ENCODE results near the gene PINLYP. TPM values are rescaled to one million over a fixed set of nuclear protein-coding genes. Genes with fewer than 3 reads are reported as not detected.

Gene PINLYP
- total and polyA plus RNA-seq, 2 of the 13 experiments (the other 11 are each of a cell fraction or from before 2014, with no cell fraction given), result 0.21 to 0.24 TPM

DNA sequence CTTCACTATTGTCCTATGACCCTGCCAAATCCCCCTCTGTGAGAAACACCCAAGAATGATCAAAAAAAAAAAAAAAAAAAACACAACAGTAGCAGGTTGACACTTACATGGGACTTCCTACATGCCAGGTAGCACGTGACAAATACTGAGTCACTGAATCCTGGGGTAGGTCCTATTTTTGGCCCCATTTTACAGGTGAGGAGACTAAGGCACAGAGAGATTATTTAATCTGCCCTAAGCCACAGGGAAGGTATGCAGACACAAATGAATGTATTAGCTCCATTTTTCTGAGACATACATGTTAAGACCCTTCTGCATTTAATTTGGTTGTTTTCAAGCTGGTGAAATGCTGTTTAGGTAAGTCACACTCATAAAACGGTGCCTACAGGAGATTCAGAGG lies 26.9 kb upstream of the PINLYP start:
- POLR2A ChIA-PET, result no interaction called here
- CTCF ChIA-PET (ENCODE audit: low intra/inter-chr PET ratio, low total read pairs), result no interaction called here
- intact Hi-C loops (cut with micrococcal nuclease; ENCODE audit: unreplicated experiment) (no loop called here), in situ Hi-C loops (cut with HindIII; ENCODE audit: extremely low pct_ligation_motif_present, low pct_unique_long_range_greater_than_20kb) (no loop called here)
- ATAC-seq (no peak), FAIRE-seq (no peak), DNase-seq (ENCODE audit: low spot score) (no peak)
- BruUV-seq (replicated peaks), result no TSS peak
- peaks cover 21 to 40% of the 10 kb centered on the region in 2 experiments; a peak in 4 of 5 replicates for H3K36me3 ChIP-seq (replicated peaks in 1 of 2; ENCODE audit: control insufficient read depth in 1 of 2, insufficient read depth in 2 of 2, low read length in 2 of 2)
- H4K20me1 ChIP-seq (ENCODE audit: insufficient read depth, low read length), result no peaks in the 10 kb centered on the region
- H3K9ac ChIP-seq (ENCODE audit: insufficient read depth, low read depth, low read length), result no peak overlapping the region
- no peaks in the 10 kb centered on the region for H3K79me2 ChIP-seq (ENCODE audit: insufficient read depth, low read length)
- H3K27ac ChIP-seq (ENCODE audit: extremely low read length, insufficient read depth, low read length), result no peak overlapping the region
- H3K27me3 ChIP-seq (ENCODE audit: control insufficient read depth in 1 of 2, insufficient read depth in 2 of 2, low read length in 2 of 2), result no peaks in the 10 kb centered on the region
- no peaks in the 10 kb centered on the region for H3K4me1 ChIP-seq (ENCODE audit: insufficient read depth, low read length)
- H3K4me2 ChIP-seq (ENCODE audit: low read depth, low read length), result no peak overlapping the region
- no peak for TF ChIP-seq CEBPB (IDR thresholded peaks at IDR 0.05; ENCODE audit: borderline replicate concordance, low read depth, low read length)
- TF ChIP-seq ZNF629 (CRISPR knock-in tag; conservative IDR thresholded peaks at IDR 0.05), result peak; percentile 66
- no peak for TF ChIP-seq ZBTB21 (CRISPR knock-in tag; IDR thresholded peaks at IDR 0.05)
- no peak overlapping the region for H3K4me3 ChIP-seq (replicated peaks in 1 of 3; ENCODE audit: insufficient read depth in 1 of 3, low read depth in 2 of 3, low read length in 3 of 3)
- no peaks in the 10 kb centered on the region for H3K9me3 ChIP-seq (ENCODE audit: low read length)
- no peak overlapping the region for H2AFZ ChIP-seq (ENCODE audit: low read length)
- 90% methylated on average over 2 of the region's 2 CpGs for WGBS (ENCODE audit: low lambda C conversion rate)

- Histone ChIP-seq H3K4me2 (ENCODE audit: low read depth, low read length) (no peak overlapping the region), H3K4me1 (ENCODE audit: insufficient read depth, low read length) (no peaks in the 10 kb centered on the region), H3K9ac (ENCODE audit: insufficient read depth, low read depth, low read length) (no peak overlapping the region), H3K27ac (ENCODE audit: extremely low read length, insufficient read depth, low read length) (no peak overlapping the region), H2AFZ (ENCODE audit: low read length) (no peak overlapping the region), H4K20me1 (ENCODE audit: insufficient read depth, low read length) (no peaks in the 10 kb centered on the region), H3K36me3 (replicated peaks in 1 of 2; ENCODE audit: control insufficient read depth in 1 of 2, insufficient read depth in 2 of 2, low read length in 2 of 2) (peaks cover 18 to 47% of the 10 kb centered on the region in 2 experiments; a peak in 4 of 5 replicates), H3K4me3 (replicated peaks in 1 of 3; ENCODE audit: insufficient read depth in 1 of 3, low read depth in 2 of 3, low read length in 3 of 3) (no peak overlapping the region), H3K27me3 (ENCODE audit: control insufficient read depth in 1 of 2, insufficient read depth in 2 of 2, low read length in 2 of 2) (no peaks in the 10 kb centered on the region), H3K9me3 (ENCODE audit: low read length) (no peaks in the 10 kb centered on the region), H3K79me2 (ENCODE audit: insufficient read depth, low read length) (no peaks in the 10 kb centered on the region)
- TF ChIP-seq ZNF136 (CRISPR knock-in tag; IDR thresholded peaks at IDR 0.05; ENCODE audit: low read depth) (no peak), BHLHE40 (IDR thresholded peaks at IDR 0.05; ENCODE audit: low read length) (no peak), KDM3A (CRISPR knock-in tag; IDR thresholded peaks at IDR 0.05; ENCODE audit: low read depth) (no peak), MAF1 (CRISPR knock-in tag; IDR thresholded peaks at IDR 0.05; ENCODE audit: borderline replicate concordance) (no peak), NBN (conservative IDR thresholded peaks at IDR 0.05) (no peak), ZNF10 (CRISPR knock-in tag; IDR thresholded peaks at IDR 0.05; ENCODE audit: borderline replicate concordance, low read depth) (no peak), ADNP (CRISPR knock-in tag; IDR thresholded peaks at IDR 0.05) (no peak), HOXD1 (CRISPR knock-in tag; IDR thresholded peaks at IDR 0.05) (no peak), NR3C1 (CRISPR knock-in tag; IDR thresholded peaks at IDR 0.05) (no peak), ZBTB42 (CRISPR knock-in tag; IDR thresholded peaks at IDR 0.05) (no peak), HHEX (CRISPR knock-in tag; IDR thresholded peaks at IDR 0.05) (no peak), ZNF776 (CRISPR knock-in tag; IDR thresholded peaks at IDR 0.05) (no peak), FOXA1 (IDR thresholded peaks at IDR 0.05) (no peak), FOXA1 (CRISPR knock-in tag; IDR thresholded peaks at IDR 0.05) (no peak), HOXA3 (CRISPR knock-in tag; IDR thresholded peaks at IDR 0.05) (no peak), RAD21 (CRISPR knock-in tag; IDR thresholded peaks at IDR 0.05) (no peak)
- TF ChIP-seq, protein P1, sequence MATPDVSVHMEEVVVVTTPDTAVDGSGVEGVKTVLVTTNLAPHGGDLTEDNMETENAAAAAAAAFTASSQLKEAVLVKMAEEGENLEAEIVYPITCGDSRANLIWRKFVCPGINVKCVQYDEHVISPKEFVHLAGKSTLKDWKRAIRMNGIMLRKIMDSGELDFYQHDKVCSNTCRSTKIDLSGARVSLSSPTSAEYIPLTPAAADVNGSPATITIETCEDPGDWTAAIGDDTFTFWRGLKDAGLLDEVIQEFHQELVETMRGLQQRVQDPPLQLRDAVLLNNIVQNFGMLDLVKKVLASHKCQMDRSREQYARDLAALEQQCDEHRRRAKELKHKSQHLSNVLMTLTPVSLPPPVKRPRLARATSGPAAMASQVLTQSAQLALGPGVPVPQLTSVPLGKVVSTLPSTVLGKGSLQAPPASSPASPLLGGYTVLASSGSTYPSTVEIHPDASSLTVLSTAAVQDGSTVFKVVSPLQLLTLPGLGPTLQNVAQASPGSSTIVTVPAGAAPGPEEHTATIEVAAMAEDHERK (CRISPR knock-in tag; IDR thresholded peaks at IDR 0.05; ENCODE audit: low read depth), result no peak
- ChIA-PET POLR2A (no interaction called here), CTCF (ENCODE audit: low intra/inter-chr PET ratio, low total read pairs) (no interaction called here)
- FAIRE-seq, result no peak
- intact Hi-C loops (cut with micrococcal nuclease; ENCODE audit: unreplicated experiment) (no loop called here), in situ Hi-C loops (cut with HindIII; ENCODE audit: extremely low pct_ligation_motif_present, low pct_unique_long_range_greater_than_20kb) (no loop called here)
- DNase-seq (ENCODE audit: low spot score), result no peak
- no TSS peak for BruUV-seq (replicated peaks)
- WGBS (ENCODE audit: low lambda C conversion rate), result 92% methylated on average over 20 of the region's 23 CpGs
- no peak for ATAC-seq
Measured at GRCh38 chr19:43551399-43552197, 24.0 kb upstream of the PINLYP start.

All from HepG2 (cell line).